Stimulated activated CD8-positive, alpha-beta memory T cell treated with anti-CD3 and anti-CD28 coated beads, Interleukin-12 subunit alpha, Interleukin-12 subunit beta, amount 100 ng/mL, for 24 hours (primary cell): ENCODE measurements around the gene ESYT2.

Experiments
- DNase-seq: peaks from one replicate; pipeline ENCODE4 v3.0.0-alpha.2; 2020; ENCODE audit errors: extremely low read depth

Gene ESYT2

GRCh38 chr7:158744070-158744469 is 85.2 kb downstream of the ESYT2 start:
- DNase-seq: no peak

- no peak for DNase-seq
Measured at GRCh38 chr7:158743219-158743618, 86.1 kb downstream of the ESYT2 start.

- no peak for DNase-seq
Measured at GRCh38 chr7:158742065-158742821, 87.1 kb downstream of the ESYT2 start.

- no peak for DNase-seq
Measured at GRCh38 chr7:158741294-158741666, 88.0 kb downstream of the ESYT2 start.

- no peak for DNase-seq
Measured at GRCh38 chr7:158740657-158741293, 88.5 kb downstream of the ESYT2 start.

GRCh38 chr7:158740013-158740656 is 89.2 kb downstream of the ESYT2 start:
- DNase-seq: no peak

GRCh38 chr7:158738841-158739240 is 90.5 kb downstream of the ESYT2 start:
- no peak for DNase-seq

- no peak for DNase-seq
Measured at GRCh38 chr7:158737064-158737695, 92.1 kb downstream of the ESYT2 start.

- DNase-seq: no peak
Measured at GRCh38 chr7:158735935-158736334, 93.4 kb downstream of the ESYT2 start.

- DNase-seq: no peak
Measured at GRCh38 chr7:158734861-158735260, 94.4 kb downstream of the ESYT2 start.

GRCh38 chr7:158733775-158734494 is 95.4 kb downstream of the ESYT2 start:
- DNase-seq: no peak

- no peak for DNase-seq
Measured at GRCh38 chr7:158733220-158733519, 96.1 kb downstream of the ESYT2 start.

GRCh38 chr7:158732494-158733219 is 96.7 kb downstream of the ESYT2 start:
- DNase-seq: no peak

- DNase-seq: no peak
Measured at GRCh38 chr7:158731761-158732160, 97.5 kb downstream of the ESYT2 start.

GRCh38 chr7:158730383-158731346 is 98.6 kb downstream of the ESYT2 start:
- no peak for DNase-seq

GRCh38 chr7:158729646-158730382 is 99.5 kb downstream of the ESYT2 start:
- no peak for DNase-seq

- no peak for DNase-seq
Measured at GRCh38 chr7:158728911-158729645, 100.2 kb downstream of the ESYT2 start.

- no peak for DNase-seq
Measured at GRCh38 chr7:158727690-158728089, 101.6 kb downstream of the ESYT2 start.

- no peak for DNase-seq
Measured at GRCh38 chr7:158726277-158726807, 103.0 kb downstream of the ESYT2 start.
